SU-DHL-6 (cell line): ENCODE data around the gene ZFP3.
"Not testable (repeated sequence)": the region's sequence is repeated elsewhere in the genome, so short reads cannot be mapped to it uniquely, and the experiment has no call there.

Experiments used
- CTCF ChIP-seq: fragments of 200-600 bp; sonication (generic); IDR thresholded peaks from one replicate; pipeline ENCODE4 v1.5.1; 2017; ENCODE audit warnings: antibody characterized with exemption, mild to moderate bottlenecking, low read length, moderate library complexity; ENCODE audit not compliant: insufficient read depth, poor library complexity, severe bottlenecking
- EZH2phosphoT487 ChIP-seq: fragments of 200-600 bp; sonication (generic), shearing (Covaris generic); conservative IDR thresholded peaks from 2 replicates; pipeline ENCODE4 v1.6.1; 2018; ENCODE audit warnings: mild to moderate bottlenecking, antibody characterized with exemption, low read length, moderate library complexity, mixed read lengths

- not testable (repeated sequence) for TF ChIP-seq CTCF, EZH2phosphoT487
Measured at GRCh38 chr17:5130687-5131086, 52.4 kb downstream of the ZFP3 start.
